Astrocyte (in vitro differentiated cells and primary cell): ENCODE measurements around the gene LUC7L3. TPM values are rescaled to one million over a fixed set of nuclear protein-coding genes. Genes with fewer than 3 reads are reported as not detected.
A peak's percentile ranks its signal among the peaks of the same experiment; 100 is the strongest.
"Not testable (repeated sequence)": the region's sequence is repeated elsewhere in the genome, so short reads cannot be mapped to it uniquely, and the experiment has no call there.

ENCODE experiments used
- DNase-seq: peaks from one replicate; pipeline ENCODE4 v3.0.0-alpha.2; 2010; ENCODE audit warnings: low read depth
- FAIRE-seq: peaks from 2 replicates; lab custom pipeline; 2011; peaks lifted over from hg19 to GRCh38; lab: Jason Lieb, UNC
- H2AFZ ChIP-seq: 2 replicates; pipeline ENCODE4 v1.6.0; 2012; ENCODE audit warnings: low read depth, low read length, inconsistent platforms
- H3K27ac ChIP-seq: 2 replicates; pipeline ENCODE4 v1.5.1; 2011; ENCODE audit warnings: low read depth, low read length, inconsistent platforms
- H3K27me3 ChIP-seq: 2 replicates; pipeline ENCODE4 v1.6.0; 2011; ENCODE audit warnings: low read length, inconsistent platforms; ENCODE audit not compliant: insufficient read depth
- H3K36me3 ChIP-seq: 2 replicates; pipeline ENCODE4 v1.5.1; 2011; ENCODE audit warnings: low read length, inconsistent platforms; ENCODE audit not compliant: insufficient read depth
- H3K4me1 ChIP-seq: 2 replicates; pipeline ENCODE4 v1.5.1; 2011; ENCODE audit warnings: low read length, inconsistent platforms; ENCODE audit not compliant: insufficient read depth
- H3K4me2 ChIP-seq: 2 replicates; pipeline ENCODE4 v1.6.0; 2012; ENCODE audit warnings: low read length, inconsistent platforms
- H3K4me3 ChIP-seq: 2 replicates; pipeline ENCODE4 v1.5.1; 2011; ENCODE audit warnings: low read depth, mild to moderate bottlenecking, low read length, inconsistent platforms; ENCODE audit not compliant: insufficient read depth
- H3K79me2 ChIP-seq: 2 replicates; pipeline ENCODE4 v1.6.0; 2012; ENCODE audit warnings: mild to moderate bottlenecking, low read length, inconsistent platforms; ENCODE audit not compliant: insufficient read depth
- H3K9ac ChIP-seq: 2 replicates; pipeline ENCODE4 v1.6.0; 2012; ENCODE audit warnings: mild to moderate bottlenecking, low read length, inconsistent platforms
- H3K9me3 ChIP-seq: 2 replicates; pipeline ENCODE4 v1.5.1; 2012; ENCODE audit warnings: low read depth, mild to moderate bottlenecking, low read length, inconsistent platforms; ENCODE audit not compliant: insufficient read depth
- H4K20me1 ChIP-seq: 2 replicates; pipeline ENCODE4 v1.6.0; 2012; ENCODE audit warnings: low read length, inconsistent platforms; ENCODE audit not compliant: insufficient read depth
- H3K27ac Mint-ChIP-seq: one replicate; pipeline ENCODE4 v1.8.0; 2021; ENCODE audit warnings: mild to moderate bottlenecking, mixed read lengths; ENCODE audit not compliant: unreplicated experiment
- H3K27me3 Mint-ChIP-seq: one replicate; pipeline ENCODE4 v1.8.0; 2021; ENCODE audit warnings: low read depth, mixed read lengths; ENCODE audit not compliant: unreplicated experiment
- H3K36me3 Mint-ChIP-seq: one replicate; pipeline ENCODE4 v1.8.0; 2021; ENCODE audit warnings: low read depth, mixed read lengths; ENCODE audit not compliant: unreplicated experiment
- H3K4me1 Mint-ChIP-seq: one replicate; pipeline ENCODE4 v1.8.0; 2021; ENCODE audit warnings: low read depth, mixed read lengths; ENCODE audit not compliant: unreplicated experiment
- H3K4me3 Mint-ChIP-seq: one replicate; pipeline ENCODE4 v1.8.0; 2021; ENCODE audit warnings: mild to moderate bottlenecking, moderate library complexity, mixed read lengths; ENCODE audit not compliant: unreplicated experiment
- H3K9me3 Mint-ChIP-seq: one replicate; pipeline ENCODE4 v1.8.0; 2021; ENCODE audit warnings: mild to moderate bottlenecking, mixed read lengths; ENCODE audit not compliant: unreplicated experiment
- CTCF ChIP-seq: IDR thresholded peaks from 2 replicates; pipeline ENCODE4 v1.5.1; 2011; ENCODE audit warnings: low read depth, mild to moderate bottlenecking, inconsistent platforms, low read length, moderate library complexity; ENCODE audit not compliant: insufficient read depth
- EZH2 ChIP-seq: IDR thresholded peaks from 2 replicates; pipeline ENCODE4 v1.6.1; 2012; ENCODE audit warnings: mild to moderate bottlenecking, low read length, inconsistent platforms; ENCODE audit not compliant: insufficient read depth
- total RNA-seq: library from RNA; stranded (reverse); gene quantifications from 2 replicates; pipeline ENCODE4 v1.2.1, GENCODE V29; 2021

LUC7L3 gene
- total RNA-seq, 1 donor from 2014 or later = 93.0 TPM

DNA sequence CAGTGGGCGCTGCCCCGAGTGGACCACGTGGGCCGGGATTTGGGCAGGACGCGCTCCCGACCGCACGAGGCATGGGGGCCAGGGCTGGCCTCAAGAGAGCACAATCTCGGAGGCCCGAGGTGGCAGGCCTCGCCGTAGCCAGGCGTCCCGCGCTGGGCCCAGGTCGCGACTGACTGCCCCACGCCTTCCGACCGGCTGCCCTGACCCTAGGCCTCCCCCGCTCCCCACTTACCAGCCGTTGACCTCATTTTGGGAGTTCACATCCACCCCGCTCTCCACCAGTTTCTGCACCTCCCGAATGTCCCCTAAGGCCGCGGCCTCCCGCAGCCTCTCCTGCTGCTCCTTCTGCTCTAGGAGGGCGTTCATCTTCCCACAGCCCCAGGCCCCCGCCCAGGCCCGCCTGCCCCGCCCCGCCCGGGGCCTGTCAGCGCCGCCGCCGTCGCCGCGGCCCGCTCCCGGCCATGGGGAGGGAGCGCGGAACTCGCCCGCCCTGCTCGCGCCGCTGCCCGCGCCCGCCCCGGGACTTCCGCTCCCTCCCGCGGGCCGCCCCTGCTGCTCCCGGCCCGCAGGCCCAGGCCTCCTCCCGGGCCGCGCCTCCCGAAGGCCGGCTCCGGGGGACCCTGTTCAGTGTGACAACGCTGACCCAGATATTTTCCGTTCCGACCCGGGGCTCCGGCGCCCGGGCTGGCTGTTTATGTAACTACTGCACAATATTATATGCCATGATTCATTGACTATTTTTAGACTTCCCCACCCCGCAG lies 11.9 kb upstream of the LUC7L3 start, which contains the start of gene ANKRD40:
ANKRD40 (minus strand) TSS at position 626 of the 761 bp plus-strand sequence; CDS start at position 366, 260 bp downstream.
- Mint-ChIP-seq H3K9me3 (no peaks in the 10 kb centered on the region), H3K36me3 (peaks cover 11% of the 10 kb centered on the region), H3K27me3 (no peaks in the 10 kb centered on the region), H3K4me1 (peaks cover 21% of the 10 kb centered on the region), H3K27ac (peak within 1 kb of the TSS; percentile 96), H3K4me3 (peak within 1 kb of the TSS; percentile 92)
- no peak for TF ChIP-seq CTCF
- TF ChIP-seq EZH2 = no peak
- Histone ChIP-seq H3K36me3 (peaks cover 6% of the 10 kb centered on the region), H3K79me2 (peaks cover 59% of the 10 kb centered on the region), H3K27me3 (no peaks in the 10 kb centered on the region), H3K4me3 (peak within 1 kb of the TSS; percentile 66), H3K4me2 (peak within 1 kb of the TSS; percentile 91), H2AFZ (peak within 1 kb of the TSS; percentile 77), H4K20me1 (peaks cover 24% of the 10 kb centered on the region), H3K27ac (peak within 1 kb of the TSS; percentile 89), H3K9ac (peak within 1 kb of the TSS; percentile 89), H3K4me1 (peaks cover 13% of the 10 kb centered on the region), H3K9me3 (no peaks in the 10 kb centered on the region)
- DNase-seq (peak; percentile 85), FAIRE-seq (no peak)

GRCh38 chr17:50708050-50709000 lies 11.1 kb upstream of the LUC7L3 start:
- FAIRE-seq (no peak), DNase-seq (no peak)
- peaks cover 13% of the 10 kb centered on the region for H3K4me1 ChIP-seq
- peak overlapping the region; percentile 96 for H3K27ac Mint-ChIP-seq
- peaks cover 11% of the 10 kb centered on the region for H3K36me3 Mint-ChIP-seq
- peaks cover 15% of the 10 kb centered on the region for H4K20me1 ChIP-seq
- H3K27me3 Mint-ChIP-seq = no peaks in the 10 kb centered on the region
- no peaks in the 10 kb centered on the region for H3K9me3 ChIP-seq
- peak overlapping the region; percentile 91 for H3K4me2 ChIP-seq
- H2AFZ ChIP-seq = peak overlapping the region; percentile 55
- peak overlapping the region; percentile 66 for H3K4me3 ChIP-seq
- peaks cover 50% of the 10 kb centered on the region for H3K79me2 ChIP-seq
- H3K4me1 Mint-ChIP-seq = peaks cover 23% of the 10 kb centered on the region
- peak overlapping the region; percentile 87 for H3K4me3 Mint-ChIP-seq
- no peaks in the 10 kb centered on the region for H3K9me3 Mint-ChIP-seq
- peaks cover 3% of the 10 kb centered on the region for H3K36me3 ChIP-seq
- H3K27ac ChIP-seq = peak overlapping the region; percentile 89
- H3K27me3 ChIP-seq = no peaks in the 10 kb centered on the region
- TF ChIP-seq CTCF (no peak), EZH2 (no peak)
- peak overlapping the region; percentile 89 for H3K9ac ChIP-seq

GRCh38 chr17:50709053-50709452 lies 10.3 kb upstream of the LUC7L3 start:
- H3K4me2 ChIP-seq = peak overlapping the region; percentile 91
- not testable (repeated sequence) for H3K36me3 ChIP-seq, H4K20me1 ChIP-seq, H3K9me3 Mint-ChIP-seq, H3K9me3 ChIP-seq, H3K27me3 ChIP-seq, DNase-seq, FAIRE-seq, H3K36me3 Mint-ChIP-seq, H3K27me3 Mint-ChIP-seq
- Mint-ChIP-seq H3K27ac (peak overlapping the region; percentile 96), H3K4me3 (peak overlapping the region; percentile 87), H3K4me1 (peaks cover 17% of the 10 kb centered on the region)
- peaks cover 13% of the 10 kb centered on the region for H3K4me1 ChIP-seq
- peak overlapping the region; percentile 89 for H3K27ac ChIP-seq
- H3K9ac ChIP-seq = peak overlapping the region; percentile 89
- peaks cover 43% of the 10 kb centered on the region for H3K79me2 ChIP-seq
- peak overlapping the region; percentile 66 for H3K4me3 ChIP-seq
- H2AFZ ChIP-seq = peak overlapping the region; percentile 55
